CD4-positive, CD25-positive, alpha-beta regulatory T cell (primary cell): ENCODE results near the gene KIF1B. TPM values are rescaled to one million over a fixed set of nuclear protein-coding genes. Genes with fewer than 3 reads are reported as not detected.
A peak's percentile ranks its signal among the peaks of the same experiment; 100 is the strongest.
"Not testable (repeated sequence)": the region's sequence is repeated elsewhere in the genome, so short reads cannot be mapped to it uniquely, and the experiment has no call there.

ENCODE experiments used
- ATAC-seq, 2 donors: fragments of 150-1000 bp; cut with Tn5 transposase; one replicate each; pipeline ENCODE4 v1.10.0; 2021; ENCODE audit warnings: low read depth in 2 of 2, moderate number of reproducible peaks in 2 of 2, moderate library complexity in 1 of 2
- DNase-seq, 3 donors: peaks; one replicate each; pipeline versions ENCODE4 v3.0.0 to v3.0.0-alpha.2; 2012 to 2022; ENCODE audit warnings: mixed read lengths in 1 of 3
- H3K27ac ChIP-seq: one replicate; pipeline ENCODE4 v1.7.0; 2013; ENCODE audit warnings: mild to moderate bottlenecking, low read length; ENCODE audit not compliant: insufficient read depth, poor library complexity, severe bottlenecking
- H3K27me3 ChIP-seq: one replicate; pipeline ENCODE4 v1.7.0; 2013; ENCODE audit warnings: low read length; ENCODE audit not compliant: control insufficient read depth, insufficient read depth
- H3K36me3 ChIP-seq: one replicate; pipeline ENCODE4 v1.7.0; 2013; ENCODE audit warnings: mild to moderate bottlenecking, low read length, moderate library complexity; ENCODE audit not compliant: control insufficient read depth, insufficient read depth
- H3K4me1 ChIP-seq: 2 replicates; pipeline ENCODE4 v1.7.0; 2013; ENCODE audit warnings: mild to moderate bottlenecking, low read length; ENCODE audit not compliant: insufficient read depth, control insufficient read depth, poor library complexity, severe bottlenecking
- H3K4me3 ChIP-seq: one replicate; pipeline ENCODE4 v1.7.0; 2013; ENCODE audit warnings: low read depth, mild to moderate bottlenecking, low read length, moderate library complexity
- H3K9me3 ChIP-seq, 2 experiments: 1 replicate in 1 of 2; 2 replicates in 1 of 2; pipeline ENCODE4 v1.7.0; 2013; ENCODE audit warnings: low read length in 2 of 2, mild to moderate bottlenecking in 1 of 2, moderate library complexity in 1 of 2; ENCODE audit not compliant: control insufficient read depth in 2 of 2
- H3K27ac Mint-ChIP-seq, 3 donors: one replicate each; pipeline ENCODE4 v1.8.0; 2020 to 2022; ENCODE audit warnings: mild to moderate bottlenecking in 3 of 3, mixed read lengths in 3 of 3, moderate library complexity in 2 of 3
- H3K27me3 Mint-ChIP-seq: one replicate; pipeline ENCODE4 v1.8.0; 2022; ENCODE audit warnings: mild to moderate bottlenecking, mixed read lengths
- H3K36me3 Mint-ChIP-seq: one replicate; pipeline ENCODE4 v1.8.0; 2020; ENCODE audit warnings: mixed read lengths
- H3K4me1 Mint-ChIP-seq, 4 donors: one replicate each; pipeline ENCODE4 v1.8.0; 2020 to 2022; ENCODE audit warnings: mixed read lengths in 4 of 4, mild to moderate bottlenecking in 1 of 4
- H3K4me3 Mint-ChIP-seq, 4 donors: one replicate each; pipeline ENCODE4 v1.8.0; 2020 to 2022; ENCODE audit warnings: mild to moderate bottlenecking in 4 of 4, mixed read lengths in 4 of 4, moderate library complexity in 3 of 4
- H3K9me3 Mint-ChIP-seq, 7 donors: one replicate each; pipeline ENCODE4 v1.8.0; 2020 to 2022; ENCODE audit warnings: mixed read lengths in 7 of 7, mild to moderate bottlenecking in 3 of 7, moderate library complexity in 2 of 7
- polyA plus RNA-seq, 4 donors: library from polyadenylated mRNA; unstranded; fragments of 300-500 nt; fragmentation: Illumina TruSeq; gene quantifications; one replicate each; pipeline ENCODE4 v1.2.3, GENCODE V29; 2021
- total RNA-seq: library from RNA; stranded (reverse); gene quantifications from one replicate; pipeline ENCODE4 v1.2.3, GENCODE V29; 2022

Gene KIF1B
- total and polyA plus RNA-seq, 5 donors from 2014 or later: 0.79 to 26.6 (median 2.2) TPM

DNA sequence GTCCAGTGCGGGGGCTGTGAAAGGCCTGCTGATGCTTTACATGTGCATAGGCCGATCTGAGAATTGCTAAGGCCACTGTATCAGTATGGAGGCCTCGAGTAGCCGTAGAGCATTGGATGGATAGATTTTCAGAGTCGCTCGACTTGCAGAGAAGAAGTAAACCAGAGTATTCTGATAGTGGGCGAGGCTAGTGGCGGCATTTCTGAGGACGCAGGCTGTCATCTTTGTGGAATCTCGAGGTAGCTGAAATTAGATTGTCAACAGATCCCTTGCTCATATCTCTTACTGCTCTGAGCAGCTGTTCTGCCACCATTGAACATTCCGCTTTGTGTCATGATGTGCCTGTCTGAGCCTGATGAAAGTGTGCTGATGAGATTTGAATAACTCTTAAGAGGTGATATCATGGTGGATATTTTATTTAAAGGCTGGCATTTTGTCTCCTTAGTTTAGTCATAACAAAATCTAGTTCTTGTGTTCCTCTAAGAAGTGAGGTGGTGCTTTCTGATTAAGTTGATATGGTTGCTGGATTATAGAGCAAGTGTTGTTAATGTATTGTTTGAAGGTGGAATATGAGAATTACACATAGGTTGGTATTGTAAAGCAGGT, 1.5 kb downstream of the KIF1B start:
- H3K4me3 Mint-ChIP-seq: peak overlapping the region; percentile 85 to 88 (median 86)
- DNase-seq (no peak), ATAC-seq (no peak)
- no peaks in the 10 kb centered on the region for H3K9me3 Mint-ChIP-seq
- no peaks in the 10 kb centered on the region for H3K36me3 Mint-ChIP-seq
- no peaks in the 10 kb centered on the region for H3K36me3 ChIP-seq
- H3K4me1 Mint-ChIP-seq: peaks cover 17 to 48% (median 34%) of the 10 kb centered on the region in 4 donors
- H3K4me1 ChIP-seq: peaks cover 16% of the 10 kb centered on the region
- peak overlapping the region; percentile 57 for H3K4me3 ChIP-seq
- H3K27me3 Mint-ChIP-seq: no peaks in the 10 kb centered on the region
- no peaks in the 10 kb centered on the region for H3K9me3 ChIP-seq
- peak overlapping the region; percentile 11 to 97 (median 89) for H3K27ac Mint-ChIP-seq
- peaks cover 2% of the 10 kb centered on the region for H3K27me3 ChIP-seq
- no peak overlapping the region for H3K27ac ChIP-seq

- Mint-ChIP-seq H3K4me3 (peak overlapping the region; percentile 85 to 88 (median 86)), H3K4me1 (peaks cover 17 to 48% (median 34%) of the 10 kb centered on the region in 4 donors), H3K27me3 (no peaks in the 10 kb centered on the region), H3K9me3 (no peaks in the 10 kb centered on the region), H3K36me3 (no peaks in the 10 kb centered on the region), H3K27ac (peak overlapping the region; percentile 11 to 97 (median 89))
- peaks cover 16% of the 10 kb centered on the region for H3K4me1 ChIP-seq
- ATAC-seq (no peak), DNase-seq (no peak)
- H3K27ac ChIP-seq: no peak overlapping the region
- no peaks in the 10 kb centered on the region for H3K36me3 ChIP-seq
- H3K4me3 ChIP-seq: peak overlapping the region; percentile 18
- H3K27me3 ChIP-seq: peaks cover 2% of the 10 kb centered on the region
- H3K9me3 ChIP-seq: no peaks in the 10 kb centered on the region
These were observed 2.1 kb downstream of the KIF1B start for GRCh38 chr1:10212476-10212875.

GRCh38 chr1:10213186-10213705, 2.9 kb downstream of the KIF1B start:
- no peaks in the 10 kb centered on the region for H3K36me3 Mint-ChIP-seq
- no peak for DNase-seq
- no peaks in the 10 kb centered on the region for H3K9me3 Mint-ChIP-seq
- peak overlapping the region in 1 of 4 donors; percentile 66 for H3K4me3 Mint-ChIP-seq
- H3K4me1 ChIP-seq: peaks cover 16% of the 10 kb centered on the region
- no peak overlapping the region for H3K27ac ChIP-seq
- H3K4me3 ChIP-seq: no peak overlapping the region
- no peaks in the 10 kb centered on the region for H3K27me3 Mint-ChIP-seq
- H3K9me3 ChIP-seq: no peaks in the 10 kb centered on the region
- H3K27ac Mint-ChIP-seq: peak overlapping the region in 1 of 3 donors; percentile 64
- no peaks in the 10 kb centered on the region for H3K36me3 ChIP-seq
- ATAC-seq: no peak
- H3K27me3 ChIP-seq: peaks cover 2% of the 10 kb centered on the region
- H3K4me1 Mint-ChIP-seq: peaks cover 17 to 54% (median 37%) of the 10 kb centered on the region in 4 donors

- H3K9me3 ChIP-seq: no peaks in the 10 kb centered on the region
- peak overlapping the region; percentile 63 for H3K4me3 ChIP-seq
- Mint-ChIP-seq H3K36me3 (no peaks in the 10 kb centered on the region), H3K4me3 (peak overlapping the region; percentile 2 to 66 (median 56)), H3K27ac (peak overlapping the region; percentile 65 to 70 (median 67)), H3K9me3 (no peaks in the 10 kb centered on the region), H3K27me3 (no peaks in the 10 kb centered on the region), H3K4me1 (peaks cover 17 to 49% (median 33%) of the 10 kb centered on the region in 4 donors)
- H3K27ac ChIP-seq: no peak overlapping the region
- no peaks in the 10 kb centered on the region for H3K27me3 ChIP-seq
- DNase-seq (peak in 1 of 3 donors; percentile 23), ATAC-seq (no peak)
- H3K36me3 ChIP-seq: no peaks in the 10 kb centered on the region
- peaks cover 7% of the 10 kb centered on the region for H3K4me1 ChIP-seq
These were observed 5.8 kb downstream of the KIF1B start for GRCh38 chr1:10216090-10216749.

GRCh38 chr1:10217748-10218441, 7.5 kb downstream of the KIF1B start:
- Histone ChIP-seq H3K4me1 (no peaks in the 10 kb centered on the region), H3K4me3 (no peak overlapping the region), H3K36me3 (no peaks in the 10 kb centered on the region), H3K9me3 (no peaks in the 10 kb centered on the region), H3K27me3 (no peaks in the 10 kb centered on the region), H3K27ac (no peak overlapping the region)
- H3K4me1 Mint-ChIP-seq: peaks cover 17 to 36% (median 25%) of the 10 kb centered on the region in 4 donors
- no peak for DNase-seq
- ATAC-seq: no peak
- no peaks in the 10 kb centered on the region for H3K27me3 Mint-ChIP-seq
- H3K36me3 Mint-ChIP-seq: no peaks in the 10 kb centered on the region
- H3K9me3 Mint-ChIP-seq: no peaks in the 10 kb centered on the region
- peak overlapping the region in 2 of 4 donors; percentile 33 to 43 for H3K4me3 Mint-ChIP-seq
- peak overlapping the region in 2 of 3 donors; percentile 4 to 82 for H3K27ac Mint-ChIP-seq

DNA sequence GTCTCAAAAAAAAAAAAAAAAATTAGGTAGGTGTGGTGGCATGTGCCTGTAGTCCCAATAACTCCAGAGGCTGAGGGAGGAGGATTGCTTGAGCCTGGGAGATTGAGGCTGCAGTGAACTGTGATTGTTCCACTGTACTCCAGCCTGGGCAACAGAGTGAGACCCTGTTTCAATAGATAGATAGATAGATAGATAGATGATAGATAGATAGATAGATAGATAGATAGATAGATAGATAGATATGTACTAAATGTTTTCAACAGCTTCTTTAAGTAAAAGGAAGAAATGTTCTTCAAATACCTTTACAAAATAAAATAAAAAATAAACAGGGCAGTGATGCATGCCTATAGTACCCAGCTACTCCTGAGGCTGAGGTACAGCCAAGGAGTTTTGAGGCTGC, 9.8 kb downstream of the KIF1B start:
- Histone ChIP-seq H3K4me3 (no peak overlapping the region), H3K4me1 (no peaks in the 10 kb centered on the region), H3K27ac (no peak overlapping the region), H3K27me3 (no peaks in the 10 kb centered on the region), H3K9me3 (no peaks in the 10 kb centered on the region), H3K36me3 (no peaks in the 10 kb centered on the region)
- H3K4me3 Mint-ChIP-seq: no peak overlapping the region
- peaks cover 16 to 29% (median 19%) of the 10 kb centered on the region in 4 donors for H3K4me1 Mint-ChIP-seq
- ATAC-seq: no peak
- no peaks in the 10 kb centered on the region for H3K27me3 Mint-ChIP-seq
- H3K36me3 Mint-ChIP-seq: no peaks in the 10 kb centered on the region
- no peak overlapping the region for H3K27ac Mint-ChIP-seq
- H3K9me3 Mint-ChIP-seq: no peaks in the 10 kb centered on the region
- DNase-seq: no peak

DNA sequence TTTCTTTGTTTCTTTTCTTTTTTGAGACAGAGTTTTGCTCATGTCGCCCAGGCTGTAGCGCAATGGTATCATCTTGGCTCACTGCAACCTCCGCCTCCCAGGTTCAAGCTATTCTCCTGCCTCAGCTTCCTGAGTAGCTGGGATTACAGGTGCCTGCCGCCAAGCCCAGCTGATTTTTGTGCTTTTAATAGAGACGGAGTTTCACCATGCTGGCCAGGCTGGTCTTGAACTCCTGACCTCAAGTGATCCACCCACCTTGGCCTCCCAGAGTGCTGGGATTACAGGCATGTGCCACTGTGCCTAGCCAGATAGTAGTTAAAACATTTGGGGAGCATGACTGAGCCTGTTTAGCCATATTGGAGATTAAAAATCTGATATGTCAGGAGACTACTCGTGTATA, 10.3 kb downstream of the KIF1B start:
- not testable (repeated sequence) for H3K4me3 ChIP-seq, ATAC-seq, H3K27me3 ChIP-seq, H3K4me1 ChIP-seq, H3K36me3 Mint-ChIP-seq, DNase-seq, H3K4me3 Mint-ChIP-seq, H3K9me3 Mint-ChIP-seq, H3K27ac ChIP-seq, H3K27ac Mint-ChIP-seq, H3K9me3 ChIP-seq, H3K27me3 Mint-ChIP-seq, H3K36me3 ChIP-seq
- H3K4me1 Mint-ChIP-seq: peaks cover 14 to 26% (median 20%) of the 10 kb centered on the region in 4 donors
